Esophagus muscularis mucosa (tissue), 3 donors: ENCODE measurements around the gene PIGM.

ENCODE experiments used
- EP300 ChIP-seq: sonication (generic); formaldehyde crosslinking; IDR thresholded peaks from one replicate; pipeline ENCODE4 v1.6.1; 2017; ENCODE audit warnings: antibody characterized with exemption
- TF ChIP-seq, protein P1 (sequence below), 3 experiments: fragments of 200-600 bp in 2 of 3; fragments of 450-650 bp in 1 of 3; sonication (generic) in 2 of 3; IDR thresholded peaks; one replicate each; pipeline ENCODE4 v1.5.1; 2017 to 2019; ENCODE audit warnings: antibody characterized with exemption in 3 of 3, mild to moderate bottlenecking in 2 of 3, moderate library complexity in 1 of 3

- no peak for TF ChIP-seq EP300
- TF ChIP-seq, protein P1, sequence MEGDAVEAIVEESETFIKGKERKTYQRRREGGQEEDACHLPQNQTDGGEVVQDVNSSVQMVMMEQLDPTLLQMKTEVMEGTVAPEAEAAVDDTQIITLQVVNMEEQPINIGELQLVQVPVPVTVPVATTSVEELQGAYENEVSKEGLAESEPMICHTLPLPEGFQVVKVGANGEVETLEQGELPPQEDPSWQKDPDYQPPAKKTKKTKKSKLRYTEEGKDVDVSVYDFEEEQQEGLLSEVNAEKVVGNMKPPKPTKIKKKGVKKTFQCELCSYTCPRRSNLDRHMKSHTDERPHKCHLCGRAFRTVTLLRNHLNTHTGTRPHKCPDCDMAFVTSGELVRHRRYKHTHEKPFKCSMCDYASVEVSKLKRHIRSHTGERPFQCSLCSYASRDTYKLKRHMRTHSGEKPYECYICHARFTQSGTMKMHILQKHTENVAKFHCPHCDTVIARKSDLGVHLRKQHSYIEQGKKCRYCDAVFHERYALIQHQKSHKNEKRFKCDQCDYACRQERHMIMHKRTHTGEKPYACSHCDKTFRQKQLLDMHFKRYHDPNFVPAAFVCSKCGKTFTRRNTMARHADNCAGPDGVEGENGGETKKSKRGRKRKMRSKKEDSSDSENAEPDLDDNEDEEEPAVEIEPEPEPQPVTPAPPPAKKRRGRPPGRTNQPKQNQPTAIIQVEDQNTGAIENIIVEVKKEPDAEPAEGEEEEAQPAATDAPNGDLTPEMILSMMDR (IDR thresholded peaks at IDR 0.05): no peak
Measured at GRCh38 chr1:160081261-160081936, 49.6 kb upstream of the PIGM start, which contains the start of gene KCNJ9.
